Measurements from ENCODE around the gene TEX13D. TPM values are rescaled to one million over a fixed set of nuclear protein-coding genes. Genes with fewer than 3 reads are reported as not detected.

TEX13D gene
- total RNA-seq, 4 donors from 2014 or later = not detected

GRCh38 chrX:124344246-124344645, 11.8 kb downstream of the TEX13D start:
- no peak overlapping the region for H3K27ac ChIP-seq
- TF ChIP-seq EP300 (IDR thresholded peaks at IDR 0.05) (no peak), POLR2A (IDR thresholded peaks at IDR 0.05) (no peak)
- TF ChIP-seq, protein P1, sequence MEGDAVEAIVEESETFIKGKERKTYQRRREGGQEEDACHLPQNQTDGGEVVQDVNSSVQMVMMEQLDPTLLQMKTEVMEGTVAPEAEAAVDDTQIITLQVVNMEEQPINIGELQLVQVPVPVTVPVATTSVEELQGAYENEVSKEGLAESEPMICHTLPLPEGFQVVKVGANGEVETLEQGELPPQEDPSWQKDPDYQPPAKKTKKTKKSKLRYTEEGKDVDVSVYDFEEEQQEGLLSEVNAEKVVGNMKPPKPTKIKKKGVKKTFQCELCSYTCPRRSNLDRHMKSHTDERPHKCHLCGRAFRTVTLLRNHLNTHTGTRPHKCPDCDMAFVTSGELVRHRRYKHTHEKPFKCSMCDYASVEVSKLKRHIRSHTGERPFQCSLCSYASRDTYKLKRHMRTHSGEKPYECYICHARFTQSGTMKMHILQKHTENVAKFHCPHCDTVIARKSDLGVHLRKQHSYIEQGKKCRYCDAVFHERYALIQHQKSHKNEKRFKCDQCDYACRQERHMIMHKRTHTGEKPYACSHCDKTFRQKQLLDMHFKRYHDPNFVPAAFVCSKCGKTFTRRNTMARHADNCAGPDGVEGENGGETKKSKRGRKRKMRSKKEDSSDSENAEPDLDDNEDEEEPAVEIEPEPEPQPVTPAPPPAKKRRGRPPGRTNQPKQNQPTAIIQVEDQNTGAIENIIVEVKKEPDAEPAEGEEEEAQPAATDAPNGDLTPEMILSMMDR (IDR thresholded peaks at IDR 0.05) = no peak
- 65 to 79% methylated on average over 4 of the region's 4 CpGs for WGBS, 2 donors

GRCh38 chrX:124346117-124346876, 13.8 kb downstream of the TEX13D start, which contains the start of gene SH2D1A:
SH2D1A (plus strand) TSS chrX:124346563; CDS start chrX:124346643, 80 bp downstream.
- Histone ChIP-seq H3K36me3 (no peaks in the 10 kb centered on the region), H3K27ac (peak within 1 kb of the TSS in 1 of 4 donors; percentile 50), H3K27me3 (no peaks in the 10 kb centered on the region), H3K9me3 (no peaks in the 10 kb centered on the region), H3K4me1 (no peaks in the 10 kb centered on the region), H3K4me3 (peak within 1 kb of the TSS in 1 of 4 donors; percentile 5)
- TF ChIP-seq EP300 (IDR thresholded peaks at IDR 0.05) = no peak
- no peak for TF ChIP-seq POLR2A (IDR thresholded peaks at IDR 0.05)
- TF ChIP-seq, protein P1 (IDR thresholded peaks at IDR 0.05) = no peak
- DNase-seq (ENCODE audit: low spot score in 2 of 2) = no peak
- 69 to 86% methylated on average over 7 to 19 of the region's 19 CpGs for WGBS, 2 donors

More at GRCh38 chrX:124344246-124344645, 11.8 kb downstream of the TEX13D start:
- Histone ChIP-seq H3K27me3 (no peaks in the 10 kb centered on the region), H3K36me3 (no peaks in the 10 kb centered on the region), H3K4me3 (no peak overlapping the region), H3K9me3 (no peaks in the 10 kb centered on the region), H3K4me1 (no peaks in the 10 kb centered on the region)
- DNase-seq (ENCODE audit: low spot score in 2 of 2) = no peak

DNA sequence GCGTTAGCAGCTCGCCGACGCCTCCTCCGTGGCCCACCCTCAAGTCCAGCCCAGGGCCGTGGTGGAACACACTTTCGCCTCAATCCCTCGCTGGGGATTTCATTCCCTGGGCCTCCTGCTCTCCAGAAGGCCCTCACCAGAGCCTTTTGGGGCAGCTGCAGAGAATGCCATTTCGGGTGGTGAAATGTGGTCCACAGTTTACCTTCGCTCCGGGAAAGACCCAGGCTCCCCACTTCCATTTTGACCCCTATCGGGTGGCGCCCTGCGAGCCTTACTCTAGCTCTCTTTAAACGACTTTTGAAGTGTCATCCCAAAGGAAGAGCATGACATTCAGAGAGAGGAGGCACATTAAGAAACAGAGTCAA, 14.4 kb downstream of the TEX13D start:
- no peaks in the 10 kb centered on the region for H3K27me3 ChIP-seq
- DNase-seq (ENCODE audit: low spot score in 2 of 2) = no peak
- no peaks in the 10 kb centered on the region for H3K36me3 ChIP-seq
- peak overlapping the region in 1 of 4 donors; percentile 50 for H3K27ac ChIP-seq
- no peaks in the 10 kb centered on the region for H3K4me1 ChIP-seq
- peak overlapping the region in 1 of 4 donors; percentile 5 for H3K4me3 ChIP-seq
- whole genome bisulfite sequencing, 2 donors = 84 to 85% methylated on average over 4 to 15 of the region's 15 CpGs
- TF ChIP-seq POLR2A (IDR thresholded peaks at IDR 0.05) (no peak), EP300 (IDR thresholded peaks at IDR 0.05) (no peak)
- TF ChIP-seq, protein P1 (IDR thresholded peaks at IDR 0.05) = no peak
- no peaks in the 10 kb centered on the region for H3K9me3 ChIP-seq

DNA sequence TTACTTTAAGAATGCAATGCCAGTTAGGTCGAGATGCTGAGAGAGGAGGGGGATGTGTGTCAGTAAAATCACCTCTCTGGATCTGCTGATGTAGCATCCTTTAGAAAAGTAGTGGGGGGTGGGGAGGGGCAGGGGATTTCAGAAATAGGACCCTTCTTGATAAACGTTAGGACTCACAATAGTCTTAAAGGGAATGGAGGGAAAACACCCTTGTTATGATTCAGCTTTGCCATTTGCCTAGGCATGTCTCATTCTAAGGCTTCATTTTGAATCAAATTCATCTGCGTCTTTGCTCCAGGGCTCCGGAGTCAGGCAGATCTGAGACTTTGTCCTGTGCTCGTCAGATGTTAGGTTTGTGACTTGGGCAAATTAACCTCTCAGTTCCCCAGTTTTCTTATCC, 14.8 kb downstream of the TEX13D start:
- WGBS, 2 donors = 53 to 54% methylated on average over 5 of the region's 5 CpGs
- DNase-seq (ENCODE audit: low spot score in 2 of 2) = no peak
- Histone ChIP-seq H3K9me3 (no peaks in the 10 kb centered on the region), H3K36me3 (no peaks in the 10 kb centered on the region), H3K27ac (no peak overlapping the region), H3K4me3 (no peak overlapping the region), H3K4me1 (no peaks in the 10 kb centered on the region), H3K27me3 (no peaks in the 10 kb centered on the region)
- TF ChIP-seq POLR2A (IDR thresholded peaks at IDR 0.05) (no peak), EP300 (IDR thresholded peaks at IDR 0.05) (no peak)
- TF ChIP-seq, protein P1 (IDR thresholded peaks at IDR 0.05) = no peak

DNA sequence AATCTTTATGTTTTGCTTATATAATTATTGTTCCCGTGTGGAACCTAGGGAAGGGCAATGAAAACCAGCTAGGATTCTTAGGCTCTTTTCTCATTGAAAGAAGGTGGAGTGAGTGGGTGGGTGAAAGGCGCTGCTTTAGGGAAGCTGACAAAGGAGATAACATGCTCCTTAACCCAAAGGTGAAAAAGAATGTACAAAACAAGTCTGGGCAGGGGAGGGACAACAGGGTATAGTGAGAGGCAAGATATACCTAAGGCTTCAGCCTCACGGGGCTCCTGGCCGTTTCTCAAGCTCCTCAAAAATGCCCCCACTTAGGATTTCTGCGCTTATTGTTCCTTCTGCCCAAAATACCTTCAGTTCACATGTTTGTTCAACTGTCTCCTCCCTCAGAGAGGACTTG, 15.7 kb downstream of the TEX13D start:
- no peak for TF ChIP-seq EP300 (IDR thresholded peaks at IDR 0.05)
- TF ChIP-seq, protein P1 (IDR thresholded peaks at IDR 0.05) = no peak
- H3K27me3 ChIP-seq = no peaks in the 10 kb centered on the region
- DNase-seq (ENCODE audit: low spot score in 2 of 2) = no peak
- H3K9me3 ChIP-seq = no peaks in the 10 kb centered on the region
- WGBS, 2 donors = 61 to 62% methylated on average over 5 of the region's 5 CpGs
- H3K4me3 ChIP-seq = no peak overlapping the region
- H3K36me3 ChIP-seq = no peaks in the 10 kb centered on the region
- H3K4me1 ChIP-seq = no peaks in the 10 kb centered on the region
- H3K27ac ChIP-seq = no peak overlapping the region

Measured in tibial nerve (tissue), 4 donors.